Myocyte (in vitro differentiated cells): ENCODE measurements around the gene FYB1. TPM values are rescaled to one million over a fixed set of nuclear protein-coding genes. Genes with fewer than 3 reads are reported as not detected.
"Not testable (repeated sequence)": the region's sequence is repeated elsewhere in the genome, so short reads cannot be mapped to it uniquely, and the experiment has no call there.

Experiments used
- DNase-seq: peaks from one replicate; pipeline ENCODE4 v3.0.0-alpha.2; 2012; ENCODE audit warnings: low read depth
- total RNA-seq: library from RNA; depleted of rRNA; stranded (reverse); fragments of >200 nt; gene quantifications from 2 replicates; pipeline ENCODE4 v1.2.3, GENCODE V29; 2014

FYB1 gene
- total RNA-seq, 1 donor from 2014 or later = not detected

DNA sequence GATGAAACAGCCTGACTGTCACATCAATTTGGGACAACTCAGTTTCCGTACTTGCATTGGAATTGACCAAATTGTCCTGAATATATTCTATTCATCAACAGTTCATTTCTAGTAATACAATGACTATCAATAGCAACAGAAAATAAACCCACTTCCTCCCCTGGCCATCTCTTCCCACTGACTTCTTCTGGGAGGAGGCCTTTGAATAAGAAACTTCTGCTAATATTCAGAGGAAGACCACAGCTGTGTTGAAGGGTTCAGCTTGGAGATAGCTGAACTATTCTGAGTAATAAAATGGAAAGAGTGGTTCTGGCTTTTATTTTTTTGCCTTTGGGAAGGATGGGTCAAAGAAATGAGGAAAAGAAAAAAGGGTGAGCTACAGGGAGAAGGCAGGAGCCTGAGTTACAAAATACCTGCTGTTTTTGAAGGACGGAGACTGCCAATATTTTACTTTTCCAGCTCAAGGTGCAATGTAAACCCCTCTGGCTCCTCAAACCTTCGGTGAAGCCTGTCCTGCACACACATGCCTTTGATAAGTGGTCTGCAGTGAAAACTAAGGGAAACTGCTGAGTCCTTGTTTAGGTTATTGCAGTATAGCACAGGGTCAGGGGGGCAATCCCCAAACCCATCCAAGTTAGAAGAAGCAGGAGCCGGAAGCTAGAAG is 29.9 kb downstream of the FYB1 start:
- DNase-seq = no peak

DNA sequence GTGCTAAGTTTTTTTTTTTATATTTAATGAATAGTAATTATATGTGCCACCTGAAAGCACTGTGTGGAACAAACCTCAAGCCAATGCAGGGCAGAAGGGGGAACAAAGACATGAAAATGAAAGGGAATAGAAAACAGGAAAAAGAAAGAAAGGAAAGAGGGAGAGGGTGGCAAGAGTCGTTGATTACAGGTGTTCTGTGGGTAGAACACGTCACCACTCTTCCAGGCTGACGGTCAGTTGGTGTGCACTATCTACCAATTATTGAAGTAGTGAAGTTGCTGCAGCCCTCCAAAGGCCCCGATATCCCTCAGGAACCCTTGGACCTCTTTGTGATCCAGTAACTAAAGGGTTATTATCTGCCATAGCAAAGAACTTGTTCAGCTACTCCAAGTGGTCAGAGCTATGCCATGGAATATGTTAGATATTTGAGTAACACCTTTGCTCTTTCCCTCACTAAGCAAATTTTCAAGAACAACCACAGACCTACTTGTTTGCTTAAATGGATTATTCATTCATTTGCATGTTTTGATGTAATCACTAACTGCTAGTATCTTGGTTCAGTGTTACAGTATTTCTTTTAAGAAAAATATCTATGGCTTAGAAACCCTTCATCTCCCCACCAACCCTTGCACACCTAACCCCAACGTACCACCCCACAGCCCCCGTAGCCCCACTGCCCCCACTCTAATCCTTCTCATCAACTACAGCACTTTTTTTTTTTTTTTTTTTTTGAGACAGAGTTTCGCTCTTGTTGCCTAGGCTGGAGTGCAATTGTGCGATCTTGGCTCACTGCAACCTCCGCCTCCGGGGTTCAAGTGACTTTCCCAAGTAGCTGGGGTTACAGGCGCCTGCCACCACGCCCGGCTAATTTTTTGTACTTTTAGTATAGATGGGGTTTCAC is 31.3 kb downstream of the FYB1 start:
- no peak for DNase-seq

DNA sequence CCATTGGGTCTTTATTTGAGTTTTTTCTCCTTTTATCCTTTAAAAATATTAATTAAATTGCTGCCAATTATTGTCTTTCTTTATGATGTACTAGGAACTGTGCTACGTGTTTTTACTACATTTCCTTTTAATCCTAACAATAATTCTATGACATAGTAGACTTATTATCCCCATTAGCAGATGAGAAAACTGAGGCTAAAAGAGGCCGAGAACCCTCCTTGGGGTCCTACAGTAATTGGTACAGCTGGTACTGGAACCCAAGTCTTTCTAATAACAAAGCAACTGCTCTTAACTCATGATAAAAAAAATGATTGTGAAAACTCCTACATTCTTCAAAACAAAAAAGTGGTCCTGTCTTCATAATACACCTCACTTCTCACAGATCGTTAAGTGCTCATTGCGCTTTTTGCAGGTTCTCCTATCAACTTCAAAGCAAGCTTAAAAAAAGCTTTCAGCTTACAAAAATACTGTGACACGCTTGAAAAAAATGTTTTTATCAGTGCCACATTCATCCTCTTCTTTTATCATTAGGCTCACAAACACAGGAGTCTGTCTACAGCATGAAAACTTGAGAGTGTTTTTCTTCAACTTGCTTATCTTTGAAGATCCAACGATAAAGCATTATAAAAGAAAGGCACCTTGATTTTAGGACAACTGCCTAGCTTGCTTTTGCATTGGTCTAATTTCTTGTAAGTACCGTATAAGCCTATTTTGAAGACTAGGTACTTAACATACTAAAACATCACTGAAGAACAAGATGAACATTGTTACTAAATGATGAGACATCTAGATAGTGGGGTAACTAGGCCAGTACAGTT is 32.4 kb downstream of the FYB1 start:
- DNase-seq = no peak

DNA sequence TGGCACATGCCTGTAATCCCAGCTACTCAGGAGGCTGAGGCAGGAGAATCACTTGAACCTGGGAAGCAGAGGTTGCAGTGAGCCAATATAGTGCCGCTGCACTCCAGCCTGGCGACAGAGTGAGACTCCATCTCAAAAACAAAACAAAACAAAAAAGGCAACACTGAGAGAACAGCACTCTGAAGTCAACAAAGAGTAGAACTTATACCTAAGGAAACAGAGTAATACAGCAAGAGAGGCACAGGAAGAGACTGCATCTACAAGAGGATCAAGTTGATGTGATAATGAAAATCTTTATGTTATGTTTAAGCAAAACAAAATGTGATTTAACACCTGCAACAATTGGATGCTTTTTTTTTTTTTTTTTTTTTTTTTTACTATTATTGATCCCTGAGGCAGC is 33.1 kb downstream of the FYB1 start:
- DNase-seq = no peak

DNA sequence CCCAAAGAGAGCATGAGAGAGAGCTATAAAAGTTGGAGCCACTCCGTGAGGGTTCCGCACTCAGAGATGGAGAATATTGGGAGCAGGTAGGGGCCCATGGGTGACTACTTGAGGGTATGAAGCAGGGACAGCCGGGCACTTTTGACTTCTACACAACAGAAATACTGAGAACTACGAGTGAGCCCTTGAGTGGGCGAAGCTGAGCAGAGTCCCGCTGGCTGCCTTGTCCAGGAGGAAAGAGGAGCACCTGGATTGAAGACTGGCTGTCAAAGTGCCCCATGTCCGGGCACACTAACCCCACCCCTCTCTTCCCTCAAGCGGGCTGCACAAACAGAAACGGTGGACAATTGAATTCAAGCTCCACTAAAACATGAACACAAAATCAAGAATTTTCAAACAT is 33.6 kb downstream of the FYB1 start:
- DNase-seq = no peak

DNA sequence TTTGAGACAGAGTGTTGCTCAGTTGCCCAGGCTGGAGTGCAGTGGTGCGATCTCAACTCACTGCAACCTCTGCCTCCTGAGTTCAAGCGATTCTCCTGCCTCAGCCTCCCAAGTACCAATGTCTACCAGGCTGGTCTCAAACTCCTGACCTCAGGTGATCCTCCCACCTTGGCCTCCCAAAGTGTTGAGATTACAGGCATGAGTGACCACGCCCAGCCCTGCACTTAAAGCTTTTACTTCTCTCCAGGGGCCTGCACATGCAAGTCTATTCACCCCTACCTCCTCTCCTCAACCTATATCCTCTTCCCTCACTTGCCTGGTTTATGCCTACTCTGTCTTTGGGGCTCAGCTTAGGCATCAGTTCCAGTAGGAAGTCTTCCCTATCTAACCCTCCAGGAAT is 39.8 kb downstream of the FYB1 start:
- not testable (repeated sequence) for DNase-seq

DNA sequence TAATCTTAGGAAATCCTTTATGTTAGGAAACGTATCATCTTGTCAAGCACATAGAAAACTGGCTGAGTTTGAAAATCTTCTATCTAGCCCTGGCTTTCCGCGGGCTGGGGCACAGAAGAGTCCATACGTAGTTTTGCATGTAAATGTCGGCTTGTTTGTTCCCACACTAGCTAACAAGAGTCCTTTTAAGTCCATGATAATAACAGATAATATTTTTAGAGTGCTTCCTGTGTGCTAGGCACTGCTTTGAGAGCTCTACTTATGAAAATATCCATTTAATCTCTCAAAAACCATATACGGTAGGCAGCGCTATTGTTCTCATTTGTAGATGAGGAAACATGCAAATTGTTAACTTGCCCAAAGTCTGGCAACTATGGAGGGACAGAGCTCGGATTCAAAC is 40.5 kb downstream of the FYB1 start:
- no peak for DNase-seq

DNA sequence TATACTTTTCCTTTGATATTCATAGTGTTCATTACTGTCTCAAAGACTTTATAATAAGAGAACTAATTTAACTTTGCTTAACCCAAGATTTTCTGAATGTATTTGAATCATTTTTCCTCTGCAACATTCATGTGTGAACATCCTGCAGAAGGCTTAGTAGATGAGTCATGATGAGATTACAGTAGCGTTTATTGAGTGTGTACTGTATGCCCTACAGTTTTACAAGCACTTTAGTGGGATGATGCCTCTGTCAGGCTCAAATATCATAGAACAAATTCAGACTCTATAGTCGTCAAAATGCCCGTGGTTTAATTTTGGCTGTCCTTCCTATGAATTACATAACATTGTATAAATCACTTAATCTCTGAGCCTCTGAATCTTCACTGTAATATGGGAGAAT is 41.2 kb downstream of the FYB1 start:
- DNase-seq = no peak

DNA sequence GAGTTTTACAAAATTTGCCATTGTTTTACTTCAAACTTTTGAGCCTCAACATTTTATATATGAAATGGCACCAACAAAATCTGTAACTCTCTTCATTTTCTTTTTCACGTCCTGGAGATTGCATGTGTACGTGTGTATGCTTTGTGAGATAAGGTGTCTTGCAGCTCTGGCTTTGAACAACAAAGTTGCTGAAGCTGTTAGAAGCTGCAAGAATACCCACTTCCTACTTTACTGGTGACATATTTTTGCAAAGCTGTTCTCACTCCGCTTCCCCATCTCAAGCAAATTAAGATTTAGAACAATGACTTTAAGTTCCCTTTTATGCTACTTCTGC is 41.8 kb downstream of the FYB1 start:
- no peak for DNase-seq

DNA sequence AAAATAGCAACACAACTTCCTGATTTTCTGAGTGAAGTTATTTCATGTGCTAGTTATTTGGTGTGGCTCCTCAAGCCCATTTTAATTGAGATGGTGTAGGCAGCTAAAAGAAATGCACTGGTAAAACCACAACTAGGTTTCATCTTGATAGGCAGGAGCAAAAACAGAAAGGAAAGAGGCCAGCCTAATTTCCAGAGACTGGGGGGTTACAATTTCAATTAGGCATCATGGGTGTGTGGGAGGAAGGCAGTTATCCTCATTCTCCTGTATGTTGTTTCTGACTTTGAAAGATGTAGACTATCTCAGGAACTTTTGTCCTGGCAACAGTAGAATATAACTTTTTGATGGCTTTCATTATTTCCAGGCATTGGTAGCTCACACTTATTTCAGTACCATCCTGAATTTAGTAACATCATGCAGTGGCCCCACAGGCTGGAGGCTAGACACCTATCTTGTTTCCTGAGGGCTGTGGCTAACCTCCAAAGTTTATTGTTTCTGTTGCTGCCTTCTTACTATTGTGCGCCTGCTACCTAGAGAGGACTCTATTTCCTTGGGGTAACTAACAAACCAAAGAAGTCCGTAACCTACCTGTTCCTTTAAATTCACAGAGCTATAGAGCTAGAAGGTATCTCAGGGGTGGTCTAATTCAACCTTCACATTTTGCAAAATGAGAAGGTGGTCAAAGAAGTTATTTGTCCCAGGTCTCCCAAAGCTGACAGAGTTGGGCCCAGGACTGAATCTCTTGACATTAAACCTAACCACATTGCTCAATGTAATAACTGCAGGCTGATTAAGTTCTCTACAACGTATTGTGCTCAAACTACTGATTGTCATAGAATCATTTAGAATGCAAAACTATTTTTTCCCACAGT is 42.4 kb downstream of the FYB1 start:
- no peak for DNase-seq

DNA sequence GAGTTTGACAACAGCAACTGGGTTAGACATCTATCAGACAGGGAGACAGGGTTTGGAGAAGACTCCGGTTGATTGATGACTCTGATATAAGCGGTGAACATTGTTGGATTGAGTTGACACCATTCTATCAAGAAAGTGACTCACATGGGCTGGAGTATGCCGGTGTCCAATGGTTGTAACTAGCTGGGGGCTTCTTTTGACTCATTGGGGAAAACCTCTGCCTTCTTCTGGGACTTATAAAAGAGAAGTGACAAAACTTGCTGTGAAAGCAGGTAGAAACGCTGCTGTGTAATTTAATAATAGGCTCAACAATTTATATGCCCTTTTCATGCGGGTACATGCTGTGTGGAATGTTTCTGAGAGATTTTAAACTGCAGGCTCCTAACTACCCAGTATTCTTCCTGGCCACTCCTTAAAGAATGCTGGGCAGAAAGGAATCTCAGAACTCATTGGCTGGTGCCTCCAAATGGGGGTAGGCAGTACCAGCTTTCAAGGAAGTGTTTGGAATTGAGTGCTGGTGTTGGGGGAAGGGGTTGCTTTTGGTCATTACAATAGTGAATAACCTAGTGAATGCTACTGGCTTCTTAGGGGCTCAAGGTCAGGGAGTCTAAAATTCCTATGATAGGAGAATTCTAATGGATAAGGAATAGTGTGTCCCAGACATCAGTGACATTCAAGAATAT is 43.9 kb downstream of the FYB1 start:
- no peak for DNase-seq

DNA sequence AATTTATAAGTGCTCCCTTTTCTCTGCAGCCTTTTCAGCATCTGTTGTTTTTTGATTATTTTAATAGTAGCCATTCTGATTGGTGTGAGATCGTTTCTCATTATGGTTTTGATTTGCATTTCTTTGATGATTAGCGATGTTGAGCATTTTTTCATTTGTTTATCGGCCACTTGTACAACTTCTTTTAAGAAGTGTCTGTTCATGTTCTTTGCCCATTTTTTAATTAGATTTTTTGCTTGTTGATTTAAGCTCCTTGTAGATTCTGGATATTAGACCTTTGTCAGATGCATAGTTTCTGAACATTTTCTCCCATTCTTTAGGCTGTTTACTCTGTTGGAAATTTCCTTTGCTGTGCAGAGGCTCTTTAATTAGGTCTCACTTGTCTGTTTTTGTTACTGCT is 46.3 kb downstream of the FYB1 start:
- no peak for DNase-seq

DNA sequence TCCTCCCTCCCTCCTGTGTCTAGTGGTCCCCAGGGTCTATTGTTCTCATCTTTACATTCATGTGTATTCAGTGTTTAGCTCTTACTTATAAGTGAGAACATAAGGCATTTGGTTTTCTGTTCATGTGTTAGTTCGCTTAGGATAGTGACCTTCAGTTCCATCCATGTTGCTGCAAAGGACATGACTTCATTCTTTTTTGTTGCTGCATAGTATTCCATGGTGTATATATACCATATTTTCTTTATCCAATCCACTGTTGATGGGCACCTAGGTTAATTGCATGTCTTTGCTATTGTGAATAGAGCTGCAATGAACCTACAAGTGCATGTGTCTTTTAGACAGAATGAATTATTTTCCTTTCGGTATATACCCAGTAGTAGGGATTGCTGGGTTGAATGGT is 46.8 kb downstream of the FYB1 start:
- DNase-seq = no peak

DNA sequence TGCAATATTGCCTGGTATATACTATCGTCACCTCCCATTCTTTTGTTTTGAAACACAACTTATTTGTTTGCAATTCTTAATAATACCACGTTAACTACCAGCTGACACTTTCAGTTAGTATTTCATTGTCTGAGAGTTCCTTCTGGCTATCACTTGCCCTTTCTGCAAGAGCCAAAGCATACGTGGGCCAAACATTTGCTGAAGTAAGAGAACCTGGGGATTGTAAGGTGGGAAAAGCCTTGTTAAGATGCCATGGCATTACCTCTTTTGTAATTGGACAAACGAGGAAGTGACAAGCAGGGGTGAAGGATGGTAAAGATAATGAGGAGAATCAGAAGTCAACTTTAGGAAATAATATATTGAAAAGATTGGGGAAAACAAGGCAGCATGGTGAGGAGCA is 47.7 kb downstream of the FYB1 start:
- no peak for DNase-seq

DNA sequence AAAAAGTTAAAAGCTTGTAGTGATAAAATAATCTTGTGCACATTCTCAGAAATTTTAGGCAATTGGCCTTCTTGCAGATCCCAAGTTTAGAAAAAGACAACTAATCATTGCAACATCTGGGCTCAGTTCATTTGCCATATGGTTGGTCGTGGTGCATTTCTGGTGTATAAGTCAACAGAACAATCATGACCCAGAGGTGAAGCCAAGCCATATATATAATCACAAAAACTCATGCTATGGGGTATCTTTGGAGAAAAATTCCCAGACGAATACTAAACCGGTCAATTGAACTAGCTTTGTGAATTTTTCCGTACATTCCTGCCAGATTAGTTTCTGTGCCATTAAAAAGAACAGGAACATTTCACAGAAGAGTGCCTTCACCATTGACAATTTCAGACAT is 50.3 kb downstream of the FYB1 start:
- no peak for DNase-seq

DNA sequence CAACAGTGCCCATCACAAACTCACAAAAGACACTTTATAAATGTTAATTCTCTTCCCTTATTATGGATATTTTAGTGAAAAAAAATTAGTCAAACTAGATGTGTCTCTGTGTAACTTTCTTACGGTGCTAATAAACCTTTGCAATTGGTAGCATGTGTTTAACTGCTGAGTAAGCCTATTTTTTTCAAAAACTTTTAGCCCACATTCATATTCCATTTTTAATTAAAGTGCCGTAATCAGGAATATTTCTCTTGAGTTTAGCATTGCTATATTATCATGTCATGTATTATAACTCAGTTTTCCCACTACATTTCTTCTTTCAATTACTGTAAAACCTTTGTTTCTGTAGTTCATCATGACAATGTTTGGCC is 51.4 kb downstream of the FYB1 start:
- DNase-seq = no peak

DNA sequence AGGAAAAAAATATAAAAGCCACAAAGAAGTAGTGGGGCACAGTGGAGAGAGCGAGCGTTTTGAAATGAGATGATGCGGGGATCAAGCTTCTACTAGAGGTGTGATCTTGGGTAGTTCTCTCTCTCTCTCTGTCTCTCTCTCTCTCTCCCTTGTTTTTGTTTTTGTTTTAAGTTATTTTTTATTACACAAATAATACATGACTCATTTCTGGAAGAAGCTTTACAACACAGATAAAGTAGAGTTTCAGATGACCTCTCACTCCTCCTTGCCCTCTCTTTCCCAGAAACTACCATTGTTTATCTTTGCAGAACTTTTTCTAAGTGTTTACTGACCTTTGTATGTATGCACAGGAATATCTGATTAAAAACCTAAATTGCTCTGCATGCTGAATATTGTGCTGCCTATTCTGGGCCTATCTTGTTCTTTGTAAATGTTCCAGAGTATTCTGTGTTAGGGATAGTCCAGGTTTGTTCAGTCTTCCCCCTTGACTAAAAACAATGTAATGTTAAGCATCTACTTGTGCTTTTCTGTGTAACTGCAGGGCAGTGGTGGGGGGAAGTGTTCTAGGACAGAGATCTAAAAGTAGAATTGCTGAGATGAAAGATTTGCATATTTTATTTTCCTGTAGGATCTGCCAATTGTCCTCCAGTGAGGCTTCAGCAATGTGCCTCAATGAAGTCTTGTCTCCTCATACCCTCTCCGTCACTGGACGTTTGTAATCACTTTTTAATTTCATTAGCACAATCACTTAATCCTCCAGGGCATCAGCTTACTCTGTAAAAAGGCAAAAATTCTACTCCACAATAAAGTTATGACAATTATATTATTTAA is 52.0 kb downstream of the FYB1 start:
- no peak for DNase-seq

DNA sequence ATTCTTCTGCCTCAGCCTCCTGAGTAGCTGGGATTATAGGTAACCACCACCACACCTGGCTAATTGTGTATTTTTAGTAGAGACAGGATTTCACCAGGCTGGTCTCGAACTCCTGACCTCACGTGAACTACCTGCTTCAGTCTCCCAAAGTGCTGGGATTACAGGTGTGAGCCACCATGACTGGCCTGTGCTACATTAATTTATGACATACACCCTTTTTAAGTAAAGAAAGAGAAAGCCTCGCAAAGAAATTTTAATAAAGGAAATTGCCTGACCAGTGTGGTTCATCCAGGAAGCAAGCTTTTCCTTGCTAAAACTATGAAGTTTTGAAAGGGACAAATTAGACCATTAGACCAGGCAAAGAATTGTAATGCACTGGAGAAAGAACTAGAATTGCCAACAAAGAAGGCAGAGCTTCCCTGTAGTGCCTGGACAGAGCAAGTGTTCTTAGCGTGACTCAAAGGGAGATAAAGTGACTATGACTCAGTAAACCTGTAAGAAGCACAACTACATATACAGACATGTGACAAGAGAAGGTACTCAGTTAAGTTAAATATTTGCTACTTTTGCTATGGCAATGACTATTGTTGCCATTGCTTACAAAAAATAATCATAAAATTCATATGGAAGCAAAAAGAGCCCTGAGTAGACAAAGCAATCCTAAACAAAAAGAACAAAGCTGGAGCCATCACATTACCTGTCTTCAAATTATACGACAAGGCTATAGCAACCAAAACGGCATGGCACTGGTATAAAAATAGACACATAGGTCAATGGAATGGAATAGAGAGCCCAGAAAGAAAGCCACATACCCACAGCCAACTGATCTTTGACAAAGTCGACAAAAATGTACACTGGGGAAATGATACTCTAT is 54.6 kb downstream of the FYB1 start:
- no peak for DNase-seq

DNA sequence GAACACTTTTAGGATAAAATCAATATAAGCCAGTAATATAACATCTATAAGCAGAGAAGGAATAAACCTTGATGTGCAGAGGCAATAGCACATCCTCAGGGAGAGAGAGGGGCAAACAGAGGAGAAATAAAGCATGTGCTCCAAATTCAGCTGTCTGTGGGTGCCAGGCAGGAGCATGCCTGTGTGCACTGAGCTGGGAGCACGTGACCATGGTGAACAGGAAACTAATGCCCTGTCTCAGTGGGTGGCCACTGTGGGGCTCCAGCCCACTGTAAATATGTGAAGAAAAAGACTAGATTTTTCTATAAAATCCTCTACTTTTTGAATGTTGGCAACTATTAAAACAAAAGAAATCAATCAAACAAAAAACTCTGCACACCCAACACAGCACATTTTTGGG is 55.3 kb downstream of the FYB1 start:
- peak; percentile 6 for DNase-seq
